Fibroblast of lung (primary cell): ENCODE results near the gene LYG2. TPM values are rescaled to one million over a fixed set of nuclear protein-coding genes. Genes with fewer than 3 reads are reported as not detected.
"Not testable (repeated sequence)": the region's sequence is repeated elsewhere in the genome, so short reads cannot be mapped to it uniquely, and the experiment has no call there.

ENCODE experiments used
- DNase-seq, 2 donors: peaks; one replicate each; pipeline versions ENCODE4 v3.0.0 to v3.0.0-alpha.2; 2010; ENCODE audit warnings: low read depth in 2 of 2
- H2AFZ ChIP-seq: 2 replicates; pipeline ENCODE4 v1.5.1; 2012; ENCODE audit warnings: low read length, control low read depth, inconsistent platforms
- H3K27ac ChIP-seq: 2 replicates; pipeline ENCODE4 v1.5.1; 2011; ENCODE audit warnings: low read length, control low read depth; ENCODE audit not compliant: insufficient read depth
- H3K27me3 ChIP-seq: 2 replicates; pipeline ENCODE4 v1.5.1; 2011; ENCODE audit warnings: mild to moderate bottlenecking, low read length; ENCODE audit not compliant: control insufficient read depth, insufficient read depth
- H3K36me3 ChIP-seq: 2 replicates; pipeline ENCODE4 v1.5.1; 2011; ENCODE audit warnings: low read length; ENCODE audit not compliant: control insufficient read depth, insufficient read depth
- H3K4me1 ChIP-seq: 2 replicates; pipeline ENCODE4 v1.5.1; 2011; ENCODE audit warnings: low read length; ENCODE audit not compliant: control insufficient read depth, insufficient read depth; ENCODE audit errors: extremely low read depth
- H3K4me2 ChIP-seq: 2 replicates; pipeline ENCODE4 v1.5.1; 2011; ENCODE audit warnings: low read length, control low read depth; ENCODE audit not compliant: insufficient read depth; ENCODE audit errors: extremely low read depth
- H3K4me3 ChIP-seq, 4 experiments: fragments of 200-600 bp in 1 of 4; sonication (generic) in 1 of 4; replicated peaks in 1 of 4; 2 replicates each; pipeline ENCODE4 v1.5.1; 2011 to 2016; ENCODE audit warnings: low read length in 4 of 4, low read depth in 3 of 4, mild to moderate bottlenecking in 3 of 4, control low read depth in 2 of 4, inconsistent platforms in 1 of 4, mixed read lengths in 1 of 4; ENCODE audit not compliant: insufficient read depth in 1 of 4; ENCODE audit errors: control extremely low read depth in 1 of 4
- H3K79me2 ChIP-seq: 2 replicates; pipeline ENCODE4 v1.5.1; 2012; ENCODE audit warnings: mild to moderate bottlenecking, low read length, inconsistent platforms; ENCODE audit not compliant: control insufficient read depth, insufficient read depth
- H3K9ac ChIP-seq: 2 replicates; pipeline ENCODE4 v1.5.1; 2011; ENCODE audit warnings: mild to moderate bottlenecking, low read length, control low read depth; ENCODE audit not compliant: insufficient read depth
- H3K9me3 ChIP-seq: 2 replicates; pipeline ENCODE4 v1.5.1; 2012; ENCODE audit warnings: low read depth, low read length; ENCODE audit not compliant: control insufficient read depth, insufficient read depth
- H4K20me1 ChIP-seq: 2 replicates; pipeline ENCODE4 v1.5.1; 2011; ENCODE audit warnings: low read length; ENCODE audit not compliant: control insufficient read depth, insufficient read depth; ENCODE audit errors: extremely low read depth
- EZH2 ChIP-seq: IDR thresholded peaks from 2 replicates; pipeline ENCODE4 v1.5.1; 2012; ENCODE audit warnings: low read length, control low read depth, mild to moderate bottlenecking; ENCODE audit errors: missing control alignments
- polyA plus RNA-seq, 2 donors: library from polyadenylated mRNA; depleted of rRNA in 1 of 2; stranded (reverse) in 1 of 2; unstranded in 1 of 2; fragments of >200 nt; gene quantifications; 2 replicates each; pipeline ENCODE4 v1.2.1, GENCODE V29; 2011 to 2012; ENCODE audit warnings: missing spikeins in 1 of 2
- total RNA-seq: library from RNA; depleted of rRNA; stranded (reverse); fragments of >200 nt; gene quantifications from 2 replicates; pipeline ENCODE4 v1.2.1, GENCODE V29; 2014
- TF ChIP-seq, protein P1 (sequence below), 2 donors: IDR thresholded peaks in 1 of 2; conservative IDR thresholded peaks in 1 of 2; 1 replicate in 1 of 2; 2 replicates in 1 of 2; pipeline ENCODE4 v1.5.1; 2011 to 2012; ENCODE audit warnings: low read length in 2 of 2, control low read depth in 1 of 2, inconsistent platforms in 1 of 2, low read depth in 1 of 2, mild to moderate bottlenecking in 1 of 2

LYG2 gene
- total and polyA plus RNA-seq, 2 donors (not counting 1 experiment from before 2014, with no cell fraction given), result not detected

DNA sequence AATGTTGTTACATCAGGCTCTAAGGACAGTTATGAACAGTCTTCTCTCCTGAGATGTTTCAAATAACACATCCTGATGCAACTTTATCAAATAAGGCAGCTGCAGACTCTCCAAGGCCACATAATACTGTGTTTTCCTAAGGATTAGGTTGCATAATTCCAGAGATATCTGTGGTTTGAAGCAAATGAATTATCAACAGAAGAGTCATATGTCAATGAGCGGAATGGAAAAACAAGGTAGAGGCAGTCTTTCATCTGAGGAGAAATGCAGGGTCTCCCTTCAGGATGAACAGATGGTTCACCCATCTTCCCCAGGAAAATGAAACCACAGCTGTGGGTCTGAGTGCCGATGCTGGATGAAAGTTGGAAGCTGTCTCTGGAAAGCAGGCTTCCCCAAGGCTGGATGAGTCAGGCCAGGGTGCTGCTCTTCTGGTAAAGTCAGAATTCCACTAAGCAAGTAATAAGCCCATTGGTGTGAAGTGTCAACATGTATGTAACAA lies 23.4 kb upstream of the LYG2 start:
- no peaks in the 10 kb centered on the region for H3K9me3 ChIP-seq
- H3K9ac ChIP-seq, result no peak overlapping the region
- no peak overlapping the region for H3K4me2 ChIP-seq
- no peaks in the 10 kb centered on the region for H3K79me2 ChIP-seq
- peak overlapping the region in 1 of 4 experiments; percentile 10 for H3K4me3 ChIP-seq
- no peak overlapping the region for H3K27ac ChIP-seq
- H3K27me3 ChIP-seq, result no peaks in the 10 kb centered on the region
- DNase-seq, result peak; percentile 74 to 96
- no peak for TF ChIP-seq EZH2
- TF ChIP-seq, protein P1, sequence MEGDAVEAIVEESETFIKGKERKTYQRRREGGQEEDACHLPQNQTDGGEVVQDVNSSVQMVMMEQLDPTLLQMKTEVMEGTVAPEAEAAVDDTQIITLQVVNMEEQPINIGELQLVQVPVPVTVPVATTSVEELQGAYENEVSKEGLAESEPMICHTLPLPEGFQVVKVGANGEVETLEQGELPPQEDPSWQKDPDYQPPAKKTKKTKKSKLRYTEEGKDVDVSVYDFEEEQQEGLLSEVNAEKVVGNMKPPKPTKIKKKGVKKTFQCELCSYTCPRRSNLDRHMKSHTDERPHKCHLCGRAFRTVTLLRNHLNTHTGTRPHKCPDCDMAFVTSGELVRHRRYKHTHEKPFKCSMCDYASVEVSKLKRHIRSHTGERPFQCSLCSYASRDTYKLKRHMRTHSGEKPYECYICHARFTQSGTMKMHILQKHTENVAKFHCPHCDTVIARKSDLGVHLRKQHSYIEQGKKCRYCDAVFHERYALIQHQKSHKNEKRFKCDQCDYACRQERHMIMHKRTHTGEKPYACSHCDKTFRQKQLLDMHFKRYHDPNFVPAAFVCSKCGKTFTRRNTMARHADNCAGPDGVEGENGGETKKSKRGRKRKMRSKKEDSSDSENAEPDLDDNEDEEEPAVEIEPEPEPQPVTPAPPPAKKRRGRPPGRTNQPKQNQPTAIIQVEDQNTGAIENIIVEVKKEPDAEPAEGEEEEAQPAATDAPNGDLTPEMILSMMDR (conservative IDR thresholded peaks at IDR 0.05 in 1 of 2, IDR thresholded peaks at IDR 0.05 in 1 of 2; ENCODE audit: low read depth in 1 of 2, low read length in 2 of 2), result no peak
- no peaks in the 10 kb centered on the region for H3K36me3 ChIP-seq
- no peak overlapping the region for H2AFZ ChIP-seq
- H3K4me1 ChIP-seq, result no peaks in the 10 kb centered on the region
- H4K20me1 ChIP-seq, result no peaks in the 10 kb centered on the region

DNA sequence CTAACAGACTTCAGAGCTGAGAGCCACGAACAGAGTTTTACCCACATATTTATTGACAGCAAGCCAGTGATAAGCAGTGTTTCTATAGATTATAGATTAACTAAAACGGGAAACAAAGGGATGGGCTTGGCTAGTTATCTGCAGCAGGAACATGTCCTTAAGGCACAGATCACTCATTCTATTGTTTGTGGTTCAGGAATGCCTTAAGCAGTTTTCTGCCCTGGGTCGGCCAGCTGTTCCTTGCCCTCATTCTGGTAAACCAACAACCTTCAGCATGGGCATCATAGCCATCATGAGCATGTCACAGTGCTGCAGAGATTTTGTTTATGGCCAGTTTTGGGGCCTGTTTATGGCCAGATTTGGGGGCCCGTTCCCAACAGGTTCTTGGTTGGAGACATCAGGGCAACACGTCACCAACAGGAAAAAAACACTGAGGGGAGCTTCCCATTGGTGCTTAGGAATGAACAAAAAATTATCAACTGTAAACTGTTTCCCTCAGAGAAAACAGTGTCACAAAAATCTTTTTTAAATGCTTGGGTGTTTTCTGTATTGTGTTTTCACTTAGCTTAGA lies 22.8 kb upstream of the LYG2 start:
- not testable (repeated sequence) for H3K9ac ChIP-seq, H3K27me3 ChIP-seq, DNase-seq, H3K79me2 ChIP-seq, H3K4me1 ChIP-seq, H3K36me3 ChIP-seq, H3K9me3 ChIP-seq, H3K27ac ChIP-seq, H4K20me1 ChIP-seq, H3K4me2 ChIP-seq, H2AFZ ChIP-seq, H3K4me3 ChIP-seq

DNA sequence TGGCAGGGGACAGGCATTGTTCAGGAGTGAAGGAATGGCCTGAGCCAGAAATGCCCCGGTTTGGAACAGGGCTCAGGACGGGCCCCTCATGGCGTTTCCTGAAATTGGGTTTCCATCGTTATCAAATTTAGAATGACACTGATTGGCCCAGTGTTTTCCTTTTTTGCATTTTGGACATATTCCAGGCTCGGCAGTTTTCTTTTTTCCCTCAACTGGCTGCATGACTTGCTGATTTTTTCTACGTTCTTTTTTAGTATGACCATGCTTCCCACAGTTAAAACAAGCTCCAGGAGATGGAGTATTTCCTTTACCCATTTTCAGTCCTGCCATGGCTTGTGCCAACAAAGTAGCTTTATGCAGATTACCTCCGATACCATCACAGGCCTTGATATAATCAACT lies 20.4 kb upstream of the LYG2 start:
- TF ChIP-seq EZH2, result no peak
- TF ChIP-seq, protein P1 (conservative IDR thresholded peaks at IDR 0.05 in 1 of 2, IDR thresholded peaks at IDR 0.05 in 1 of 2; ENCODE audit: low read depth in 1 of 2, low read length in 2 of 2), result no peak
- no peak for DNase-seq
- no peak overlapping the region for H3K4me3 ChIP-seq
- H3K27me3 ChIP-seq, result no peaks in the 10 kb centered on the region
- H3K4me2 ChIP-seq, result no peak overlapping the region
- H3K36me3 ChIP-seq, result no peaks in the 10 kb centered on the region
- no peaks in the 10 kb centered on the region for H3K9me3 ChIP-seq
- H2AFZ ChIP-seq, result no peak overlapping the region
- no peaks in the 10 kb centered on the region for H3K79me2 ChIP-seq
- no peaks in the 10 kb centered on the region for H4K20me1 ChIP-seq
- no peak overlapping the region for H3K27ac ChIP-seq
- H3K4me1 ChIP-seq, result no peaks in the 10 kb centered on the region
- H3K9ac ChIP-seq, result no peak overlapping the region
